ENCODE results near the gene ZMYM4.

DNA sequence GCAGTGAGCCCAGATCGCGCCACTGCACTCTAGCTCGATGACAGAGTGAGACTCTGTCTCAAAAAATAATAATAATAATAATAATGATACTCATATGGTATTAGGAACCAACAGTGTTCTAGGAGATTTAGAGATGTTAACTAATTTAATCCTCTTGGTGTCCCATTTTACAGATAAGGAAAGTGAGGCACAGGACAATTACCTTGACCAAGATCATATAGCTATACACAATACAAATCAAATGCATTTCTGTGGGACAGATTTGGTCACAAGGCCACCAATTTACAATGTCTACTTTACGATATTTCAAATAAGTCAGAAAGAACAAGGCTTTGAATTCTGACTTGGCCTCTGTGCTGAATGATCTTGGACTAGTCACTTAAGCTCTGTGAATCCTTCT is 2.2 kb upstream of the ZMYM4 start:
- TF ChIP-seq, protein P1, sequence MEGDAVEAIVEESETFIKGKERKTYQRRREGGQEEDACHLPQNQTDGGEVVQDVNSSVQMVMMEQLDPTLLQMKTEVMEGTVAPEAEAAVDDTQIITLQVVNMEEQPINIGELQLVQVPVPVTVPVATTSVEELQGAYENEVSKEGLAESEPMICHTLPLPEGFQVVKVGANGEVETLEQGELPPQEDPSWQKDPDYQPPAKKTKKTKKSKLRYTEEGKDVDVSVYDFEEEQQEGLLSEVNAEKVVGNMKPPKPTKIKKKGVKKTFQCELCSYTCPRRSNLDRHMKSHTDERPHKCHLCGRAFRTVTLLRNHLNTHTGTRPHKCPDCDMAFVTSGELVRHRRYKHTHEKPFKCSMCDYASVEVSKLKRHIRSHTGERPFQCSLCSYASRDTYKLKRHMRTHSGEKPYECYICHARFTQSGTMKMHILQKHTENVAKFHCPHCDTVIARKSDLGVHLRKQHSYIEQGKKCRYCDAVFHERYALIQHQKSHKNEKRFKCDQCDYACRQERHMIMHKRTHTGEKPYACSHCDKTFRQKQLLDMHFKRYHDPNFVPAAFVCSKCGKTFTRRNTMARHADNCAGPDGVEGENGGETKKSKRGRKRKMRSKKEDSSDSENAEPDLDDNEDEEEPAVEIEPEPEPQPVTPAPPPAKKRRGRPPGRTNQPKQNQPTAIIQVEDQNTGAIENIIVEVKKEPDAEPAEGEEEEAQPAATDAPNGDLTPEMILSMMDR (IDR thresholded peaks at IDR 0.05): no peak
- TF ChIP-seq POLR2A (IDR thresholded peaks at IDR 0.05): no peak
- no peak for TF ChIP-seq POLR2AphosphoS5 (IDR thresholded peaks at IDR 0.05)

All from breast epithelium (tissue), 3 donors.